ENCODE measurements around the gene LGR5.

The LGR5 gene

GRCh38 chr12:71584356-71584755 lies 144.8 kb downstream of the LGR5 start:
- TF ChIP-seq REST (IDR thresholded peaks at IDR 0.05; ENCODE audit: insufficient replicate concordance, low read depth) = no peak
- TF ChIP-seq CTCF (IDR thresholded peaks at IDR 0.05; ENCODE audit: insufficient read depth, low read length) = no peak
- no peak for TF ChIP-seq POLR2AphosphoS5 (IDR thresholded peaks at IDR 0.05; ENCODE audit: low read depth)
- TF ChIP-seq GABPA (IDR thresholded peaks at IDR 0.05; ENCODE audit: low read depth) = no peak
- TF ChIP-seq SPI1 (IDR thresholded peaks at IDR 0.05; ENCODE audit: borderline replicate concordance, low read depth) = no peak
- no peaks in the 10 kb centered on the region for H3K27me3 ChIP-seq (ENCODE audit: insufficient read depth, poor library complexity, severe bottlenecking)
- no peak overlapping the region for H3K27ac ChIP-seq (replicated peaks)
- no peak overlapping the region for H3K4me3 ChIP-seq (replicated peaks; ENCODE audit: insufficient read depth, low read length)
- DNase-seq (ENCODE audit: low read depth in 1 of 2, low spot score in 1 of 2) = no peak

GRCh38 chr12:71585218-71585617 lies 145.6 kb downstream of the LGR5 start:
- no peak for TF ChIP-seq POLR2AphosphoS5 (IDR thresholded peaks at IDR 0.05; ENCODE audit: low read depth)
- TF ChIP-seq REST (IDR thresholded peaks at IDR 0.05; ENCODE audit: insufficient replicate concordance, low read depth) = no peak
- no peak for TF ChIP-seq GABPA (IDR thresholded peaks at IDR 0.05; ENCODE audit: low read depth)
- no peak for TF ChIP-seq SPI1 (IDR thresholded peaks at IDR 0.05; ENCODE audit: borderline replicate concordance, low read depth)
- no peak for TF ChIP-seq CTCF (IDR thresholded peaks at IDR 0.05; ENCODE audit: insufficient read depth, low read length)
- H3K27ac ChIP-seq (replicated peaks) = no peak overlapping the region
- no peak overlapping the region for H3K4me3 ChIP-seq (replicated peaks; ENCODE audit: insufficient read depth, low read length)
- H3K27me3 ChIP-seq (ENCODE audit: insufficient read depth, poor library complexity, severe bottlenecking) = no peaks in the 10 kb centered on the region
- no peak for DNase-seq (ENCODE audit: low read depth in 1 of 2, low spot score in 1 of 2)

GRCh38 chr12:71587012-71587411 lies 147.4 kb downstream of the LGR5 start:
- Histone ChIP-seq H3K4me3 (replicated peaks; ENCODE audit: insufficient read depth, low read length) (no peak overlapping the region), H3K27ac (replicated peaks) (no peak overlapping the region), H3K27me3 (ENCODE audit: insufficient read depth, poor library complexity, severe bottlenecking) (no peaks in the 10 kb centered on the region)
- DNase-seq (ENCODE audit: low read depth in 1 of 2, low spot score in 1 of 2) = no peak
- no peak for TF ChIP-seq GABPA (IDR thresholded peaks at IDR 0.05; ENCODE audit: low read depth)
- no peak for TF ChIP-seq CTCF (IDR thresholded peaks at IDR 0.05; ENCODE audit: insufficient read depth, low read length)
- no peak for TF ChIP-seq POLR2AphosphoS5 (IDR thresholded peaks at IDR 0.05; ENCODE audit: low read depth)
- no peak for TF ChIP-seq SPI1 (IDR thresholded peaks at IDR 0.05; ENCODE audit: borderline replicate concordance, low read depth)
- TF ChIP-seq REST (IDR thresholded peaks at IDR 0.05; ENCODE audit: insufficient replicate concordance, low read depth) = no peak
